HL-60 (cell line): ENCODE measurements around the gene TOP3B.

Experiments
- DNase-seq, 2 experiments: peaks; one replicate each; pipeline ENCODE4 v3.0.0-alpha.2; 2010 to 2020; ENCODE audit warnings: low read depth in 1 of 2, low spot score in 1 of 2
- H3K27ac ChIP-seq: fragments of 250-450 bp; sonication (Bioruptor Pico); replicated peaks from 2 replicates; pipeline ENCODE4 v1.5.1; 2020; ENCODE audit warnings: mild to moderate bottlenecking, moderate library complexity
- H3K27me3 ChIP-seq: fragments of 250-450 bp; sonication (Bioruptor Pico); 2 replicates; pipeline ENCODE4 v1.5.1; 2021; ENCODE audit warnings: mild to moderate bottlenecking, moderate library complexity; ENCODE audit not compliant: insufficient read depth, poor library complexity, severe bottlenecking
- H3K4me3 ChIP-seq: replicated peaks from 2 replicates; pipeline ENCODE4 v1.5.1; 2011; ENCODE audit warnings: mild to moderate bottlenecking, control low read depth, low read length; ENCODE audit not compliant: insufficient read depth
- GABPA ChIP-seq: IDR thresholded peaks from 2 replicates; pipeline ENCODE4 v1.6.1; 2012; ENCODE audit warnings: low read depth
- POLR2AphosphoS5 ChIP-seq: IDR thresholded peaks from 2 replicates; pipeline ENCODE4 v1.6.1; 2012; ENCODE audit warnings: low read depth
- SPI1 ChIP-seq: IDR thresholded peaks from 2 replicates; pipeline ENCODE4 v1.6.1; 2012; ENCODE audit warnings: low read depth, mild to moderate bottlenecking, borderline replicate concordance
- TF ChIP-seq, protein P1 (sequence below): IDR thresholded peaks from one replicate; pipeline ENCODE4 v1.5.1; 2011; ENCODE audit warnings: low read length, control low read depth, inconsistent platforms; ENCODE audit not compliant: insufficient read depth
- TF ChIP-seq, protein P2 (sequence below): IDR thresholded peaks from 2 replicates; pipeline ENCODE4 v1.6.1; 2012; ENCODE audit warnings: low read depth; ENCODE audit not compliant: insufficient replicate concordance

Gene TOP3B

GRCh38 chr22:21967693-21968271 lies 14.8 kb downstream of the TOP3B start:
- no peak for DNase-seq
- no peak overlapping the region for H3K4me3 ChIP-seq
- H3K27ac ChIP-seq: no peak overlapping the region
- no peaks in the 10 kb centered on the region for H3K27me3 ChIP-seq
- TF ChIP-seq, protein P1, sequence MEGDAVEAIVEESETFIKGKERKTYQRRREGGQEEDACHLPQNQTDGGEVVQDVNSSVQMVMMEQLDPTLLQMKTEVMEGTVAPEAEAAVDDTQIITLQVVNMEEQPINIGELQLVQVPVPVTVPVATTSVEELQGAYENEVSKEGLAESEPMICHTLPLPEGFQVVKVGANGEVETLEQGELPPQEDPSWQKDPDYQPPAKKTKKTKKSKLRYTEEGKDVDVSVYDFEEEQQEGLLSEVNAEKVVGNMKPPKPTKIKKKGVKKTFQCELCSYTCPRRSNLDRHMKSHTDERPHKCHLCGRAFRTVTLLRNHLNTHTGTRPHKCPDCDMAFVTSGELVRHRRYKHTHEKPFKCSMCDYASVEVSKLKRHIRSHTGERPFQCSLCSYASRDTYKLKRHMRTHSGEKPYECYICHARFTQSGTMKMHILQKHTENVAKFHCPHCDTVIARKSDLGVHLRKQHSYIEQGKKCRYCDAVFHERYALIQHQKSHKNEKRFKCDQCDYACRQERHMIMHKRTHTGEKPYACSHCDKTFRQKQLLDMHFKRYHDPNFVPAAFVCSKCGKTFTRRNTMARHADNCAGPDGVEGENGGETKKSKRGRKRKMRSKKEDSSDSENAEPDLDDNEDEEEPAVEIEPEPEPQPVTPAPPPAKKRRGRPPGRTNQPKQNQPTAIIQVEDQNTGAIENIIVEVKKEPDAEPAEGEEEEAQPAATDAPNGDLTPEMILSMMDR: no peak
- no peak for TF ChIP-seq POLR2AphosphoS5
- TF ChIP-seq SPI1: no peak
- TF ChIP-seq, protein P2, sequence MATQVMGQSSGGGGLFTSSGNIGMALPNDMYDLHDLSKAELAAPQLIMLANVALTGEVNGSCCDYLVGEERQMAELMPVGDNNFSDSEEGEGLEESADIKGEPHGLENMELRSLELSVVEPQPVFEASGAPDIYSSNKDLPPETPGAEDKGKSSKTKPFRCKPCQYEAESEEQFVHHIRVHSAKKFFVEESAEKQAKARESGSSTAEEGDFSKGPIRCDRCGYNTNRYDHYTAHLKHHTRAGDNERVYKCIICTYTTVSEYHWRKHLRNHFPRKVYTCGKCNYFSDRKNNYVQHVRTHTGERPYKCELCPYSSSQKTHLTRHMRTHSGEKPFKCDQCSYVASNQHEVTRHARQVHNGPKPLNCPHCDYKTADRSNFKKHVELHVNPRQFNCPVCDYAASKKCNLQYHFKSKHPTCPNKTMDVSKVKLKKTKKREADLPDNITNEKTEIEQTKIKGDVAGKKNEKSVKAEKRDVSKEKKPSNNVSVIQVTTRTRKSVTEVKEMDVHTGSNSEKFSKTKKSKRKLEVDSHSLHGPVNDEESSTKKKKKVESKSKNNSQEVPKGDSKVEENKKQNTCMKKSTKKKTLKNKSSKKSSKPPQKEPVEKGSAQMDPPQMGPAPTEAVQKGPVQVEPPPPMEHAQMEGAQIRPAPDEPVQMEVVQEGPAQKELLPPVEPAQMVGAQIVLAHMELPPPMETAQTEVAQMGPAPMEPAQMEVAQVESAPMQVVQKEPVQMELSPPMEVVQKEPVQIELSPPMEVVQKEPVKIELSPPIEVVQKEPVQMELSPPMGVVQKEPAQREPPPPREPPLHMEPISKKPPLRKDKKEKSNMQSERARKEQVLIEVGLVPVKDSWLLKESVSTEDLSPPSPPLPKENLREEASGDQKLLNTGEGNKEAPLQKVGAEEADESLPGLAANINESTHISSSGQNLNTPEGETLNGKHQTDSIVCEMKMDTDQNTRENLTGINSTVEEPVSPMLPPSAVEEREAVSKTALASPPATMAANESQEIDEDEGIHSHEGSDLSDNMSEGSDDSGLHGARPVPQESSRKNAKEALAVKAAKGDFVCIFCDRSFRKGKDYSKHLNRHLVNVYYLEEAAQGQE: no peak
- TF ChIP-seq GABPA: no peak

DNA sequence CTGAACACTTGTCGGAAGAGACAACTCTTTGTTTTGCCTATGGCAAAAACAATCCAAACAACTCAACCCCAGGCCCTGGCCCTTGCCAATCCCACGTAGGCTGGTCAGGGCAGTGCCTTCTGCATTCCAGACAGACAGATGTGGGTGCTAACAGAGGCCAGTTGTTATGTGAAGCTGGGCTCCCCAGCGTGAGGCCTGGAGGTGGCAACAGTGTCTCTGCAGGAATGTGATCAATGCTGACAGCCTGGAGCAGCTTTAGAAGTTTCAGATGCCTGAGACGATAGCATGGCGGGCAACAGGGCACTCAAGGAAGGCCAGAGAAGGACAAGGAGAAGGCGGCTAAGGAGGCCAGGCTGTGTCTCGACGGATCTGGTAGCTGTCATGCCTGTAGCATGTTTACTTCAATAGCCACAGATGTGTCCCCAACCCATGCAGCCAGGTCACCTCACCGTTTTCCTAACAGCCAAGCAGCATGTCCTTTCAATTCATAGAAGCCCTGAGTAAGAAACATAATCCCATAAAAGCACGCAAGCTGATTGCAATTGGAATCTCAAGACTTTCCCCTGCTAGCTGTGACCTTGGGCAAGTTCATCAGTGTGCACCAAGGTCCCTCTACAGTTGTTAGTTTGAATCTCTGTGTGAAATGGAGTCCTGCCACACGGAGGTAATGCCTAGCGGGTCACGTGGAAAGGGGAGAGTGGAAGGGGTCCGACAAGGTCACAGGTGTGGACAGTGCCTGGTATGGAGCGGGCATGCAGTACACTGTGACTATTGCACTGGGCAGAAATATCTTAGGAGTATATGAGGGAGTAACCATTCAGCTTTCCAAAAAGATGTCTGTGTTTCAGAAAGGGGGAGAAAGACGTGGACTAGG lies 15.7 kb downstream of the TOP3B start:
- Histone ChIP-seq H3K27ac (no peak overlapping the region), H3K27me3 (no peaks in the 10 kb centered on the region), H3K4me3 (no peak overlapping the region)
- TF ChIP-seq, protein P2: no peak
- TF ChIP-seq GABPA: no peak
- TF ChIP-seq SPI1: no peak
- no peak for TF ChIP-seq POLR2AphosphoS5
- TF ChIP-seq, protein P1: no peak
- no peak for DNase-seq

DNA sequence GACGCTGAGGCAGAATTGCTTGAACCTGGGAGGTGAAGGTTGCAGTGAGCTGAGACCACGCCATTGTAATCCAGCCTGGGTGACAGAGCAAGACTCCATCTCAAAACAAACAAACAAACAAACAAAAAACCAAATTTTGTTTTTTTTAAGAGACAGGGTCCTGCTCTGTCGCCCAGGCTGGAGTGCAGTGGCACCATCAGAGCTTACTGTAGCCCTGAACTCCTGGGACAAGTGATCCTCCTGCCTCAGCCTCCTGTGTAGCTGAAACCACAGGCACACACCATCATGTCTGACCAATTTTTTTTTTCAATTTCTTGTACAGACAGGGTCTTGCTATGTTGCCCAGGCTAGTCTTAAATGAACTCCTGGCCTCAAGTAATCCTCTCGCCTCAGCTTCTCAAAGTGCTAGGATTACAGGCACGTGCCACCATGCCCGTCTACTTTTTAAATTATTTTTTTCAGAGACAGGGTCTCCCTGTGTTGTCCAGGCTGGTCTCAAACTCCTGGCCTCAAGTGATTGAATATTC lies 16.8 kb downstream of the TOP3B start:
- DNase-seq: no peak
- Histone ChIP-seq H3K27ac (no peak overlapping the region), H3K4me3 (no peak overlapping the region), H3K27me3 (no peaks in the 10 kb centered on the region)
- TF ChIP-seq, protein P1: no peak
- TF ChIP-seq, protein P2: no peak
- TF ChIP-seq GABPA: no peak
- no peak for TF ChIP-seq POLR2AphosphoS5
- no peak for TF ChIP-seq SPI1
